GM19397 (cell line): ENCODE data around the gene TSSC4.

ENCODE experiments used
- ATAC-seq: cut with Tn5 transposase; IDR thresholded peaks from one replicate; pipeline ENCODE4 v1.9.1; 2021; ENCODE audit warnings: mild to moderate bottlenecking, moderate library complexity; ENCODE audit not compliant: unreplicated experiment

The TSSC4 gene

GRCh38 chr11:2415601-2416380 lies 15.2 kb downstream of the TSSC4 start:
- ATAC-seq, result no peak

GRCh38 chr11:2416765-2417164 lies 16.2 kb downstream of the TSSC4 start:
- ATAC-seq, result no peak

GRCh38 chr11:2417856-2418692 lies 17.5 kb downstream of the TSSC4 start:
- ATAC-seq, result no peak

- ATAC-seq, result no peak
Measured at GRCh38 chr11:2418693-2419360, 18.3 kb downstream of the TSSC4 start.

- no peak for ATAC-seq
Measured at GRCh38 chr11:2419638-2420501, 19.3 kb downstream of the TSSC4 start.

GRCh38 chr11:2420502-2421225 lies 20.1 kb downstream of the TSSC4 start:
- no peak for ATAC-seq

GRCh38 chr11:2421226-2421994 lies 20.9 kb downstream of the TSSC4 start:
- no peak for ATAC-seq

- ATAC-seq, result no peak
Measured at GRCh38 chr11:2421996-2422395, 21.4 kb downstream of the TSSC4 start.

- no peak for ATAC-seq
Measured at GRCh38 chr11:2422461-2423156, 22.1 kb downstream of the TSSC4 start.

- ATAC-seq, result no peak
Measured at GRCh38 chr11:2423157-2424025, 22.8 kb downstream of the TSSC4 start.

GRCh38 chr11:2424811-2425495 lies 24.4 kb downstream of the TSSC4 start:
- ATAC-seq, result no peak

GRCh38 chr11:2425506-2425905 lies 25.0 kb downstream of the TSSC4 start:
- ATAC-seq, result no peak

- no peak for ATAC-seq
Measured at GRCh38 chr11:2426221-2426620, 25.7 kb downstream of the TSSC4 start.

GRCh38 chr11:2426826-2427521 lies 26.4 kb downstream of the TSSC4 start:
- no peak for ATAC-seq

- ATAC-seq, result no peak
Measured at GRCh38 chr11:2427721-2428321, 27.3 kb downstream of the TSSC4 start.

GRCh38 chr11:2428322-2428795 lies 27.8 kb downstream of the TSSC4 start:
- no peak for ATAC-seq
